Neural crest cell (in vitro differentiated cells): ENCODE measurements around the gene SRD5A2. TPM values are rescaled to one million over a fixed set of nuclear protein-coding genes. Genes with fewer than 3 reads are reported as not detected.
A peak's percentile ranks its signal among the peaks of the same experiment; 100 is the strongest.
"Not testable (repeated sequence)": the region's sequence is repeated elsewhere in the genome, so short reads cannot be mapped to it uniquely, and the experiment has no call there.

Source experiments
- DNase-seq: peaks from one replicate; pipeline ENCODE4 v3.0.0; 2021; ENCODE audit warnings: low read depth, mixed read lengths, low spot score
- H3K27ac Mint-ChIP-seq: one replicate; pipeline ENCODE4 v1.8.0; 2021; ENCODE audit warnings: mild to moderate bottlenecking, mixed read lengths; ENCODE audit not compliant: unreplicated experiment
- H3K27me3 Mint-ChIP-seq: 2 replicates; pipeline ENCODE4 v1.8.0; 2021; ENCODE audit warnings: low read depth, mild to moderate bottlenecking, mixed read lengths
- H3K36me3 Mint-ChIP-seq: 2 replicates; pipeline ENCODE4 v1.8.0; 2021; ENCODE audit warnings: low read depth, mild to moderate bottlenecking, mixed read lengths
- H3K4me1 Mint-ChIP-seq: 2 replicates; pipeline ENCODE4 v1.8.0; 2021; ENCODE audit warnings: mixed read lengths
- H3K4me3 Mint-ChIP-seq: one replicate; pipeline ENCODE4 v1.8.0; 2021; ENCODE audit warnings: mild to moderate bottlenecking, mixed read lengths
- H3K9me3 Mint-ChIP-seq: 2 replicates; pipeline ENCODE4 v1.8.0; 2021; ENCODE audit warnings: mixed read lengths
- CTCF ChIP-seq: fragments of 200-600 bp; sonication (generic); conservative IDR thresholded peaks from 2 replicates; pipeline ENCODE4 v1.5.0; 2021; ENCODE audit warnings: antibody characterized with exemption, mild to moderate bottlenecking
- total RNA-seq: library from RNA; stranded (reverse); gene quantifications from 2 replicates; pipeline ENCODE4 v1.2.1, GENCODE V29; 2021

Gene SRD5A2
- total RNA-seq, 1 donor from 2014 or later, result not detected

GRCh38 chr2:31489339-31489738, 91.4 kb downstream of the SRD5A2 start:
- H3K27me3 Mint-ChIP-seq, H3K9me3 Mint-ChIP-seq, H3K36me3 Mint-ChIP-seq, H3K4me3 Mint-ChIP-seq, H3K4me1 Mint-ChIP-seq: not testable (repeated sequence)
- H3K27ac Mint-ChIP-seq, result peak overlapping the region; percentile 67
- peak; percentile 23 for TF ChIP-seq CTCF
- DNase-seq, result peak; percentile 28

GRCh38 chr2:31483246-31483645, 97.5 kb downstream of the SRD5A2 start:
- H3K27ac Mint-ChIP-seq, result no peak overlapping the region
- DNase-seq, result no peak

GRCh38 chr2:31476511-31477180, 104.1 kb downstream of the SRD5A2 start:
- Mint-ChIP-seq H3K4me1 (no peaks in the 10 kb centered on the region), H3K36me3 (no peaks in the 10 kb centered on the region), H3K9me3 (peaks cover 4% of the 10 kb centered on the region), H3K27ac (no peak overlapping the region), H3K4me3 (no peak overlapping the region), H3K27me3 (peaks cover 8% of the 10 kb centered on the region)
- DNase-seq, result no peak
- TF ChIP-seq CTCF, result no peak

More at GRCh38 chr2:31483246-31483645, 97.5 kb downstream of the SRD5A2 start:
- peaks cover 11% of the 10 kb centered on the region for H3K27me3 Mint-ChIP-seq
- no peaks in the 10 kb centered on the region for H3K4me1 Mint-ChIP-seq
- no peaks in the 10 kb centered on the region for H3K36me3 Mint-ChIP-seq
- H3K9me3 Mint-ChIP-seq, result peaks cover 6% of the 10 kb centered on the region
- no peak overlapping the region for H3K4me3 Mint-ChIP-seq
- no peak for TF ChIP-seq CTCF

GRCh38 chr2:31475692-31476091, 105.0 kb downstream of the SRD5A2 start:
- H3K4me3 Mint-ChIP-seq, result no peak overlapping the region
- H3K36me3 Mint-ChIP-seq, result no peaks in the 10 kb centered on the region
- no peaks in the 10 kb centered on the region for H3K4me1 Mint-ChIP-seq
- TF ChIP-seq CTCF, result no peak
- no peak for DNase-seq
- H3K27me3 Mint-ChIP-seq, result peaks cover 8% of the 10 kb centered on the region
- no peak overlapping the region for H3K27ac Mint-ChIP-seq
- H3K9me3 Mint-ChIP-seq, result peaks cover 7% of the 10 kb centered on the region

GRCh38 chr2:31474296-31474695, 106.4 kb downstream of the SRD5A2 start:
- peaks cover 3% of the 10 kb centered on the region for H3K36me3 Mint-ChIP-seq
- peaks cover 6% of the 10 kb centered on the region for H3K27me3 Mint-ChIP-seq
- no peak overlapping the region for H3K27ac Mint-ChIP-seq
- DNase-seq, result no peak
- TF ChIP-seq CTCF, result no peak
- peaks cover 14% of the 10 kb centered on the region for H3K9me3 Mint-ChIP-seq
- no peaks in the 10 kb centered on the region for H3K4me1 Mint-ChIP-seq
- H3K4me3 Mint-ChIP-seq, result no peak overlapping the region

Other genes with a start within 250 kb of the SRD5A2 start
- gene XDH, start 166.2 kb downstream of the SRD5A2 start, total RNA-seq, result 0.75 and 1.5 TPM in 2 replicates